ENCODE data around the gene RPP25L.

GRCh38 chr9:34646211-34647083, 34.5 kb upstream of the RPP25L start, which contains the start of gene GALT:
- TF ChIP-seq GATA3 (IDR thresholded peaks at IDR 0.05; ENCODE audit: low read depth, low read length), result no peak
- no peak; the same call in 1 of the 2 replicates for TF ChIP-seq GATA2 (IDR thresholded peaks at IDR 0.05; ENCODE audit: low read depth, low read length)
